CD8-positive, alpha-beta memory T cell (primary cell): ENCODE measurements around the gene SERPINB2. TPM values are rescaled to one million over a fixed set of nuclear protein-coding genes. Genes with fewer than 3 reads are reported as not detected.
A peak's percentile ranks its signal among the peaks of the same experiment; 100 is the strongest.

ENCODE experiments used
- CTCF ChIA-PET: fragments of 350-600 bp; sonication (Branson Sonifier 250); formaldehyde crosslinking; loops from one replicate; lab custom pipeline; 2021; ENCODE audit warnings: antibody characterized with exemption; lab: Charles Lee
- POLR2A ChIA-PET: fragments of 350-600 bp; sonication (Branson Sonifier 250); formaldehyde crosslinking; loops from one replicate; lab custom pipeline; 2021; ENCODE audit warnings: antibody characterized with exemption; lab: Charles Lee
- DNase-seq, 5 donors: peaks; one replicate each; pipeline versions ENCODE4 v3.0.0 to v3.0.0-alpha.2; 2020 to 2022; ENCODE audit warnings: mixed read lengths in 1 of 5
- H3K27ac ChIP-seq: one replicate; pipeline ENCODE4 v1.7.0; 2013; ENCODE audit warnings: low read depth, mild to moderate bottlenecking, low read length, moderate library complexity
- H3K27me3 ChIP-seq: 2 replicates; pipeline ENCODE4 v1.7.0; 2013; ENCODE audit warnings: low read length, mild to moderate bottlenecking; ENCODE audit not compliant: insufficient read depth, poor library complexity, severe bottlenecking
- H3K36me3 ChIP-seq: 2 replicates; pipeline ENCODE4 v1.7.0; 2013; ENCODE audit warnings: mild to moderate bottlenecking, low read length, moderate library complexity; ENCODE audit not compliant: insufficient read depth
- H3K4me1 ChIP-seq: 2 replicates; pipeline ENCODE4 v1.7.0; 2013; ENCODE audit warnings: mild to moderate bottlenecking, low read length, moderate library complexity; ENCODE audit not compliant: insufficient read depth
- H3K4me3 ChIP-seq: 2 replicates; pipeline ENCODE4 v1.7.0; 2013; ENCODE audit warnings: mild to moderate bottlenecking, low read length
- H3K9me3 ChIP-seq: 2 replicates; pipeline ENCODE4 v1.7.0; 2013; ENCODE audit warnings: mild to moderate bottlenecking, low read length
- H3K27ac Mint-ChIP-seq, 8 donors: one replicate each; pipeline ENCODE4 v1.8.0; 2020 to 2021; ENCODE audit warnings: mixed read lengths in 8 of 8, mild to moderate bottlenecking in 6 of 8, inconsistent platforms in 3 of 8, moderate library complexity in 3 of 8
- H3K27me3 Mint-ChIP-seq, 2 donors: one replicate each; pipeline ENCODE4 v1.8.0; 2020 to 2021; ENCODE audit warnings: mixed read lengths in 2 of 2, mild to moderate bottlenecking in 1 of 2, moderate library complexity in 1 of 2
- H3K36me3 Mint-ChIP-seq, 3 donors: one replicate each; pipeline ENCODE4 v1.8.0; 2020 to 2021; ENCODE audit warnings: mixed read lengths in 3 of 3, inconsistent platforms in 1 of 3, mild to moderate bottlenecking in 1 of 3
- H3K4me1 Mint-ChIP-seq, 3 donors: one replicate each; pipeline ENCODE4 v1.8.0; 2020 to 2021; ENCODE audit warnings: mixed read lengths in 3 of 3, inconsistent platforms in 1 of 3, mild to moderate bottlenecking in 1 of 3
- H3K4me3 Mint-ChIP-seq, 7 donors: one replicate each; pipeline ENCODE4 v1.8.0; 2020 to 2021; ENCODE audit warnings: mixed read lengths in 7 of 7, mild to moderate bottlenecking in 6 of 7, moderate library complexity in 4 of 7, inconsistent platforms in 2 of 7
- H3K9me3 Mint-ChIP-seq, 5 donors: one replicate each; pipeline ENCODE4 v1.8.0; 2020 to 2022; ENCODE audit warnings: mixed read lengths in 5 of 5, mild to moderate bottlenecking in 3 of 5, moderate library complexity in 2 of 5, inconsistent platforms in 1 of 5
- polyA plus RNA-seq: library from polyadenylated mRNA; unstranded; fragments of 300-500 nt; fragmentation: Illumina TruSeq; gene quantifications from one replicate; pipeline ENCODE4 v1.2.3, GENCODE V29; 2021
- total RNA-seq, 2 experiments: library from RNA; stranded (reverse); gene quantifications; one replicate each; pipeline ENCODE4 v1.2.3, GENCODE V29; 2021

The SERPINB2 gene
- total and polyA plus RNA-seq, 3 experiments from 2014 or later: 1.2 to 1.7 TPM; not detected in 1

- no peaks in the 10 kb centered on the region for H3K9me3 Mint-ChIP-seq
- Histone ChIP-seq H3K4me1 (no peaks in the 10 kb centered on the region), H3K27ac (no peak within 1 kb of the TSS), H3K27me3 (no peaks in the 10 kb centered on the region), H3K9me3 (no peaks in the 10 kb centered on the region), H3K36me3 (no peaks in the 10 kb centered on the region), H3K4me3 (peak within 1 kb of the TSS; percentile 26)
- H3K27me3 Mint-ChIP-seq: peaks cover 16 to 38% of the 10 kb centered on the region in 2 donors
- DNase-seq: peak in 4 of 5 donors; percentile 44 to 63 (median 52)
- H3K27ac Mint-ChIP-seq: peak within 1 kb of the TSS in 2 of 8 donors; percentile 22 to 77
- peak within 1 kb of the TSS; percentile 13 to 86 (median 68) for H3K4me3 Mint-ChIP-seq
- ChIA-PET CTCF (interaction anchor here (1.2 kb wide), 2 partner anchors 10 to 13 kb away, joined by 3 to 7 read pairs; no protein-coding TSS in a partner anchor), POLR2A (no interaction called here)
- no peaks in the 10 kb centered on the region for H3K36me3 Mint-ChIP-seq
- peaks cover 19 to 31% (median 23%) of the 10 kb centered on the region in 3 donors for H3K4me1 Mint-ChIP-seq
Observed at GRCh38 chr18:63949068-63949737, 61.7 kb downstream of the SERPINB2 start, which contains the start of gene HMSD. TSS of gene HMSD (plus strand) at chr18:63949301. CDS start at chr18:63953456, 4,155 bp downstream.

- DNase-seq: no peak
- Mint-ChIP-seq H3K36me3 (no peaks in the 10 kb centered on the region), H3K9me3 (no peaks in the 10 kb centered on the region), H3K4me1 (peaks cover 19 to 31% (median 23%) of the 10 kb centered on the region in 3 donors), H3K4me3 (no peak overlapping the region), H3K27me3 (peaks cover 10 to 22% of the 10 kb centered on the region in 2 donors), H3K27ac (no peak overlapping the region)
- Histone ChIP-seq H3K36me3 (no peaks in the 10 kb centered on the region), H3K9me3 (no peaks in the 10 kb centered on the region), H3K4me1 (no peaks in the 10 kb centered on the region), H3K27me3 (no peaks in the 10 kb centered on the region), H3K4me3 (no peak overlapping the region), H3K27ac (no peak overlapping the region)
- ChIA-PET POLR2A (no interaction called here), CTCF (no interaction called here)
Observed at GRCh38 chr18:63951302-63951705, 63.8 kb downstream of the SERPINB2 start.

Other genes with a start within 250 kb of the SERPINB2 start
- gene SERPINB4, start 243.4 kb upstream of the SERPINB2 start, total RNA-seq: not detected
- not detected for gene SERPINB4, start 243.4 kb upstream of the SERPINB2 start, polyA plus RNA-seq
- gene SERPINB3, start 225.8 kb upstream of the SERPINB2 start, total RNA-seq: not detected
- not detected for gene SERPINB3, start 225.8 kb upstream of the SERPINB2 start, polyA plus RNA-seq
- not detected for gene SERPINB11, start 184.7 kb upstream of the SERPINB2 start, total RNA-seq
- gene SERPINB11, start 184.7 kb upstream of the SERPINB2 start, polyA plus RNA-seq: not detected
- not detected for gene SERPINB7, start 112.3 kb upstream of the SERPINB2 start, total RNA-seq
- not detected for gene SERPINB7, start 112.3 kb upstream of the SERPINB2 start, polyA plus RNA-seq
- gene SERPINB10, start 20.3 kb downstream of the SERPINB2 start, total RNA-seq: not detected
- gene SERPINB10, start 20.3 kb downstream of the SERPINB2 start, polyA plus RNA-seq: not detected
- gene HMSD, start 61.6 kb downstream of the SERPINB2 start, total RNA-seq: 10 to 100 TPM in 1 of 2 experiments, 1 to 10 TPM in 1; 9.8 to 11.4 TPM
- gene HMSD, start 61.6 kb downstream of the SERPINB2 start, polyA plus RNA-seq: not detected
- gene SERPINB8, start 82.4 kb downstream of the SERPINB2 start, total RNA-seq: 10 to 100 TPM; 16.8 to 17.9 TPM
- 14.9 TPM for gene SERPINB8, start 82.4 kb downstream of the SERPINB2 start, polyA plus RNA-seq